Gastroesophageal sphincter (tissue), 3 donors: ENCODE results near the gene FBXW7.

Experiments used
- POLR2AphosphoS5 ChIP-seq: sonication (generic); formaldehyde crosslinking; IDR thresholded peaks from one replicate; pipeline ENCODE4 v1.6.1; 2017; ENCODE audit warnings: antibody characterized with exemption
- TF ChIP-seq, protein P1 (sequence below), 4 experiments: fragments of 200-600 bp in 2 of 4; fragments of 450-650 bp in 2 of 4; sonication (generic) in 1 of 4; IDR thresholded peaks; one replicate each; pipeline ENCODE4 v1.5.1; 2017 to 2019; ENCODE audit warnings: antibody characterized with exemption in 4 of 4, mild to moderate bottlenecking in 2 of 4, moderate library complexity in 2 of 4

DNA sequence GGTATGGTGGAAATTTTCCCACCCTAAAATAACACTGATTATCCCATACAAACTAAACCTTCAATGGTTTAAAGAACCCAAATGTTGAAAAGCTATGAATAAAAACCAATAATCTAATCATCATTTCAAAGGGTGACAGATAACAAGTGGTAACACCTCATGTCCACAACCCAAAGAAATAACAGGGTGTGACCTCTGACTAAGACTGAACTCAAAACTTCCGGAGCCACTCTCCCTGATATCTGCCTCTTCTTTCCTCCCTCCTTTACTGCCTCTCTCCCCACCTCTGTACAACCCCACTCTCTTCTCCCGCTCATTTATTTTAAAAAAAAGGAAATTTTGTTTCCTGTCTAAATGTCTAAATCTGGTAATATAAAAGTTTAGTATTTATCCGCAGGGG, 11.5 kb downstream of the FBXW7 start:
- no peak for TF ChIP-seq POLR2AphosphoS5
- TF ChIP-seq, protein P1, sequence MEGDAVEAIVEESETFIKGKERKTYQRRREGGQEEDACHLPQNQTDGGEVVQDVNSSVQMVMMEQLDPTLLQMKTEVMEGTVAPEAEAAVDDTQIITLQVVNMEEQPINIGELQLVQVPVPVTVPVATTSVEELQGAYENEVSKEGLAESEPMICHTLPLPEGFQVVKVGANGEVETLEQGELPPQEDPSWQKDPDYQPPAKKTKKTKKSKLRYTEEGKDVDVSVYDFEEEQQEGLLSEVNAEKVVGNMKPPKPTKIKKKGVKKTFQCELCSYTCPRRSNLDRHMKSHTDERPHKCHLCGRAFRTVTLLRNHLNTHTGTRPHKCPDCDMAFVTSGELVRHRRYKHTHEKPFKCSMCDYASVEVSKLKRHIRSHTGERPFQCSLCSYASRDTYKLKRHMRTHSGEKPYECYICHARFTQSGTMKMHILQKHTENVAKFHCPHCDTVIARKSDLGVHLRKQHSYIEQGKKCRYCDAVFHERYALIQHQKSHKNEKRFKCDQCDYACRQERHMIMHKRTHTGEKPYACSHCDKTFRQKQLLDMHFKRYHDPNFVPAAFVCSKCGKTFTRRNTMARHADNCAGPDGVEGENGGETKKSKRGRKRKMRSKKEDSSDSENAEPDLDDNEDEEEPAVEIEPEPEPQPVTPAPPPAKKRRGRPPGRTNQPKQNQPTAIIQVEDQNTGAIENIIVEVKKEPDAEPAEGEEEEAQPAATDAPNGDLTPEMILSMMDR (IDR thresholded peaks at IDR 0.05) = no peak
